ENCODE measurements around the gene WBP1.
A peak's percentile ranks its signal among the peaks of the same experiment; 100 is the strongest.

The WBP1 gene

GRCh38 chr2:74503506-74504475, 45.6 kb downstream of the WBP1 start:
- no peak for DNase-seq

- no peak for DNase-seq
These were observed 46.4 kb downstream of the WBP1 start for GRCh38 chr2:74504591-74504990.

- DNase-seq, result no peak
These were observed 47.4 kb downstream of the WBP1 start for GRCh38 chr2:74505448-74506246.

- DNase-seq, result peak; percentile 99
These were observed 49.1 kb downstream of the WBP1 start, which contains the start of gene PCGF1 for GRCh38 chr2:74507145-74507925. Gene PCGF1, minus strand, starts transcription at chr2:74507695. Its CDS starts 27 bp downstream, at chr2:74507668.

GRCh38 chr2:74507926-74508520, 49.8 kb downstream of the WBP1 start:
- DNase-seq, result peak; percentile 55

- no peak for DNase-seq
These were observed 52.0 kb downstream of the WBP1 start for GRCh38 chr2:74510272-74510671.
